GM06990 (cell line): ENCODE results near the gene STK10.

Experiments
- DNase-seq: peaks from one replicate; pipeline ENCODE4 v3.0.0-alpha.2; 2011; ENCODE audit not compliant: insufficient read length; ENCODE audit errors: extremely low read depth
- H3K27me3 ChIP-seq: replicated peaks from 2 replicates; pipeline ENCODE4 v1.6.0; 2011; ENCODE audit warnings: low read length; ENCODE audit not compliant: control insufficient read depth, insufficient read depth
- H3K36me3 ChIP-seq: 2 replicates; pipeline ENCODE4 v1.5.1; 2011; ENCODE audit warnings: low read length; ENCODE audit not compliant: control insufficient read depth, insufficient read depth
- H3K4me3 ChIP-seq: replicated peaks from 2 replicates; pipeline ENCODE4 v1.5.1; 2011; ENCODE audit warnings: low read depth, mild to moderate bottlenecking, control low read depth, low read length
- TF ChIP-seq, protein P1 (sequence below): IDR thresholded peaks from 2 replicates; pipeline ENCODE4 v1.5.1; 2011; ENCODE audit warnings: low read length, control low read depth, mild to moderate bottlenecking, inconsistent platforms; ENCODE audit not compliant: insufficient read depth, poor library complexity, severe bottlenecking

The STK10 gene

GRCh38 chr5:172102218-172102870, 85.7 kb downstream of the STK10 start:
- Histone ChIP-seq H3K27me3 (no peaks in the 10 kb centered on the region), H3K4me3 (no peak overlapping the region), H3K36me3 (peaks cover 49% of the 10 kb centered on the region)
- no peak for DNase-seq
- TF ChIP-seq, protein P1, sequence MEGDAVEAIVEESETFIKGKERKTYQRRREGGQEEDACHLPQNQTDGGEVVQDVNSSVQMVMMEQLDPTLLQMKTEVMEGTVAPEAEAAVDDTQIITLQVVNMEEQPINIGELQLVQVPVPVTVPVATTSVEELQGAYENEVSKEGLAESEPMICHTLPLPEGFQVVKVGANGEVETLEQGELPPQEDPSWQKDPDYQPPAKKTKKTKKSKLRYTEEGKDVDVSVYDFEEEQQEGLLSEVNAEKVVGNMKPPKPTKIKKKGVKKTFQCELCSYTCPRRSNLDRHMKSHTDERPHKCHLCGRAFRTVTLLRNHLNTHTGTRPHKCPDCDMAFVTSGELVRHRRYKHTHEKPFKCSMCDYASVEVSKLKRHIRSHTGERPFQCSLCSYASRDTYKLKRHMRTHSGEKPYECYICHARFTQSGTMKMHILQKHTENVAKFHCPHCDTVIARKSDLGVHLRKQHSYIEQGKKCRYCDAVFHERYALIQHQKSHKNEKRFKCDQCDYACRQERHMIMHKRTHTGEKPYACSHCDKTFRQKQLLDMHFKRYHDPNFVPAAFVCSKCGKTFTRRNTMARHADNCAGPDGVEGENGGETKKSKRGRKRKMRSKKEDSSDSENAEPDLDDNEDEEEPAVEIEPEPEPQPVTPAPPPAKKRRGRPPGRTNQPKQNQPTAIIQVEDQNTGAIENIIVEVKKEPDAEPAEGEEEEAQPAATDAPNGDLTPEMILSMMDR: no peak

DNA sequence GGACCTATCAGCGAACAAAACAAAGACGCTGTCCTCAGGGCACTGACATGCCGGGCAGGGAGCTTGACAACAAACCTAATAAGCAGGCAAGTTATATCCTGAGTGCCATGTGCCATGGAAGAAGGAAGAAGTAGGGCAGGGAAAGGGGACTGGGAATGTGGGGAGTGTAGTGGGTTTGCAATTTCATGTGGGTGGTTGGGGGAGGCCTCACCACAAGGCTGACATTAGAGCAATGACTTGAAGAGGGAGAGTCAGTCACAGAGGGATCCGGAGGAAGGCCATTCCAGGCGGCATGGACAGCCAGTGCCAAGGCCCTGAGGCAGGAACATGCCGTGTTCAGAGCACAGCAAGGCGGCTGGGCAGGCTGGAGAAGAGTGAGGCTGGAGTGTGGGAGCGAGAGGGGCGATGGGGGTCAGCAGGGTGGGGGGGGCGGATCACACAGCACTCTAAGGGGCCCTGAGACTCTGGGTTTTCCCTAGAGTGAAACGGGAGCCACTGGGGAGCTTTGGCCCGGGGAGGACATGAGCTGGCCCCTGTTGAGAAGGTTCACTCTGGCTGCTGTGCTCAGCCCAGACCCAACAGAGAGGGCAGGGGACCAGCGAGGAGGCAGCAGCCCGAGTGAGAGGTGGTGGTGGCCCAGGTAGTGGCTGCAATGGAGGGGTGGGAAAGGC, 86.3 kb downstream of the STK10 start:
- Histone ChIP-seq H3K36me3 (peaks cover 48% of the 10 kb centered on the region), H3K27me3 (no peaks in the 10 kb centered on the region), H3K4me3 (no peak overlapping the region)
- DNase-seq: no peak
- TF ChIP-seq, protein P1: no peak

DNA sequence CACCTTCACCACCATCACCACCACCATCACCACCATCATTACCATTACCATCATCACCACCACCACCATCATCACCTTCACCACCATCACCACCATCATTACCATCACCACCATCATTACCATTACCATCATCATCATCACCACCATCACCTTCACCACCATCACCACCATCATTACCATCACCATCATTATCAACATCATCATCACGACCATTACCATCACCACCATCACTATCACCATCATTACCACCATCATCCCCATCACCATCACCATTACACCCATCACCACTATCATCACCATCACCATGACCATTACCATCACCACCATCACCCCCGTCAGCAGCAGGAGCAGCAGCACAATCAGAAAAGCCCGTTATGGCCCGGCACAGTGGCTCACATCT, 89.1 kb downstream of the STK10 start:
- TF ChIP-seq, protein P1: no peak
- Histone ChIP-seq H3K27me3 (no peaks in the 10 kb centered on the region), H3K4me3 (no peak overlapping the region), H3K36me3 (peaks cover 47% of the 10 kb centered on the region)
- no peak for DNase-seq

GRCh38 chr5:172098046-172098445, 90.0 kb downstream of the STK10 start:
- H3K36me3 ChIP-seq: peaks cover 48% of the 10 kb centered on the region
- no peak overlapping the region for H3K4me3 ChIP-seq
- TF ChIP-seq, protein P1: no peak
- DNase-seq: no peak
- H3K27me3 ChIP-seq: no peaks in the 10 kb centered on the region

GRCh38 chr5:172097356-172097755, 90.7 kb downstream of the STK10 start:
- Histone ChIP-seq H3K27me3 (no peaks in the 10 kb centered on the region), H3K4me3 (no peak overlapping the region), H3K36me3 (peaks cover 48% of the 10 kb centered on the region)
- no peak for DNase-seq
- TF ChIP-seq, protein P1: no peak
